Astrocyte of the hippocampus (primary cell): Measurements from ENCODE around the gene GAST.
"Not testable (repeated sequence)": the region's sequence is repeated elsewhere in the genome, so short reads cannot be mapped to it uniquely, and the experiment has no call there.

Source experiments
- DNase-seq: peaks from one replicate; pipeline ENCODE4 v3.0.0; 2011; ENCODE audit warnings: low read depth, low spot score

GAST gene

DNA sequence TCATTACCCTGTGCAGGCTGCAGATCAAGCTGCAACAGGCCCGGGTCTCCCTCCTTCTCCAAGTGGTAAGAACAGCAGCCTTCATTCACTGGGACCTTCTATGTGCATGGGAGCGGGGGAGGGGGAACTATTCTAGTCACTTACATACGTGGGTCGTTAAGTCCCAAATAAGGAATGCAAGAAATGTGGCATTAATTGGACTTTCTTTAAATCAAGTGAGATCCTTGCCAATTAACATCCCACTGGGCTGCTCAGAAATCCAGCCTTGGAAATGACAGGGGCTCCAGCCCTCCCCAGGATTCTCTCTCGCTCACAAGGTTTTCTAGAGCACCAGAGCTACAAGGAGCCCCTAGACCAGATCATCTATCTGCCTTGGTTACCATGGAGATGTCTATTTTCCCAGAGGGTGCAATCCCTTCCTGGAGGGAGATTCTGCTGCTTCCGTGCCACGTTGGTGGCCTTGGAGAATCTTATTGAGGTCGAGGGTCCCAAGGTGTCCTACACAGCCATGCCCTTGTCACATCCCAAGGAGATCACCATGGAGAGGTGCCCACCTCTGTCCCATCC lies 28.6 kb upstream of the GAST start:
- DNase-seq: no peak

DNA sequence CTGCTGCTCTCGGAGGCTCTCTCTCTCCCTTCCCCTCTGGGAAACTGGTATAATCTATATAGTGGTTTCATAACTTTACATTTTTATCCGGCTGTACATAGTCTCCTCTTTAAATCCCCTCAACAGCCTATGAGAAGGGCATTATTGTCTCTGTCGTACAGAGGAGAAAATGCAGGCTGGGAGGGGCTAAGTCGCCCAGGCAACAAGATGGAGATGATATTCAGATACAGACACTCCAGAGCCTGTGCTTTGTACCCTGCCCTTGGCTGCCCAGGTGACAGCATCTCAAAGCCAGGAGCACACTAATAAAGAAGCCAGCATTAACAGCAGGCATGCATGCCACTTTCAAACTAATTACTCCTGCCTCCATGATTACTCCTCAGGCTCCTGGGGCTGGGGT lies 28.1 kb upstream of the GAST start:
- no peak for DNase-seq

DNA sequence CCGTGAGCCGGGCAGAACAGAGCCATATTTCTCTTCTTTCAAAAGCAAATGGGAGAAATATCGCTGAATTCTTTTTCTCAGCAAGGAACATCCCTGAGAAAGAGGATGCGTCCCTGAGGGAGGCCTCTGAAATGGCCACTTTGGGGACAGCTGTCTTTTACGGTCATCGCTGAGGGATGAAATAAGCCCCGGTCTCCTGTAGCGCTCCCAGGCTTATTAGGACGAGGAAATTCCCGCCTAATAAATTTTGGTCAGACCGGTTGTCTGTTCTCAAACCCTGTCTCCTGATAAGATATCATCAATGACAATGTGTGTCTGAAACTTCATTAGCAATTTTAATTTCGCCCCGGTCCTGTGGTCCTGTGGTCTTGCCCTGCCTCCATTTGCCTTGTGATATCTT lies 26.4 kb upstream of the GAST start:
- not testable (repeated sequence) for DNase-seq

DNA sequence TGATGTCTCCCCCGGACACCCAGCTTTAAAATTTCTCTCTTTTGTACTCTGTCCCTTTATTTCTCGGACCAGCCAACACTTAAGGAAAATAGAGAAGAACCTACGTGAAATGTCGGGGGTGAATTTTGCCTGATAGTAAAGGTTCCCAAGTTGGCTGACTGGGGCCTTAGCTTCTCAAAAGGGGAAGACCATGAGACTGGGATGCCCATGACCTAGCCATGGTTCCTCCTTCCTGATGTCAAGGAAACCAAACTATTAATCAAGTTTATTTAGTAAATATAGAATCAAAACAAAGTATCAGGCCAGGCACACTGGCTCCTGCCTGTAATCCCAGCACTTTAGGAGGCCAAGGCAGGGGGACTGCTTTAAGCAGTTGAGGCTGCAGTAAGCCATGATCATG lies 25.9 kb upstream of the GAST start:
- no peak for DNase-seq

DNA sequence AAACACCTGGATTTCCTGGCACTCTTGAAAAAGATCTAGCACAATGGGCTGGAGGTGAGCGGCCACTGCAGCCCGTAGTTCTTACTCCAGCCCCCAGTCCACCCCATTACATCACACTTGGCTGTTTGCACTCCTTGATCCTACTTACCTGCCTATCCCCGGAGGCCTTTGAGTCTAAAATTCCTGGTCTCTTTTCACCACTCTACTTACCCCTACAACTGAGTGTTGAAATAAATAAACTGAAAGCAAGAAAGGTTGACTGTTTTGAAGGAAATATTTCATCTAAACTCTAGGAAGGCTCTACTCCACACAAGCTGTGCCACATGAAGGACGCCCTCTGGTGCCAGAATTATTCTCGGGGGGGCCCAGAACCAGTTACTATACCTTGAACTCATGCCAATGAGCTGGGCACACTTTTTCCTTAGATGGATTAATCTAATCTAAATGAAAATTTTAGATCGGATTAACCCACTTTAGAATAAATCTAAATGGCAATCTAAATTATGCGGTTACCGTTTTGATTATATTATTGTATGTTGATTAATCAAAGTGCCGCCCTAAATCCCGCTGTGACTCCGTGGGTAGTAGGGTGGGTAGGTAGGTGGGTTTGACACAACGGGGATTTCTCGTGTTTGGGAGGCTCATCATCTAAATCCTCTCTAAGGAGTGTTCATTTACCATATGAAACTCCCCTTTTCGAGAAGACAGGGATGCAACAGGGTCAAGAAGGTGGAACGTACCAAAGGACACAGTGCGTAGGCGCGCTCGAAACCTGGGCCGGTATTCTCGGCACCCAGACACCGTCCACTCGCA lies 24.1 kb upstream of the GAST start:
- peak; percentile 56 for DNase-seq

DNA sequence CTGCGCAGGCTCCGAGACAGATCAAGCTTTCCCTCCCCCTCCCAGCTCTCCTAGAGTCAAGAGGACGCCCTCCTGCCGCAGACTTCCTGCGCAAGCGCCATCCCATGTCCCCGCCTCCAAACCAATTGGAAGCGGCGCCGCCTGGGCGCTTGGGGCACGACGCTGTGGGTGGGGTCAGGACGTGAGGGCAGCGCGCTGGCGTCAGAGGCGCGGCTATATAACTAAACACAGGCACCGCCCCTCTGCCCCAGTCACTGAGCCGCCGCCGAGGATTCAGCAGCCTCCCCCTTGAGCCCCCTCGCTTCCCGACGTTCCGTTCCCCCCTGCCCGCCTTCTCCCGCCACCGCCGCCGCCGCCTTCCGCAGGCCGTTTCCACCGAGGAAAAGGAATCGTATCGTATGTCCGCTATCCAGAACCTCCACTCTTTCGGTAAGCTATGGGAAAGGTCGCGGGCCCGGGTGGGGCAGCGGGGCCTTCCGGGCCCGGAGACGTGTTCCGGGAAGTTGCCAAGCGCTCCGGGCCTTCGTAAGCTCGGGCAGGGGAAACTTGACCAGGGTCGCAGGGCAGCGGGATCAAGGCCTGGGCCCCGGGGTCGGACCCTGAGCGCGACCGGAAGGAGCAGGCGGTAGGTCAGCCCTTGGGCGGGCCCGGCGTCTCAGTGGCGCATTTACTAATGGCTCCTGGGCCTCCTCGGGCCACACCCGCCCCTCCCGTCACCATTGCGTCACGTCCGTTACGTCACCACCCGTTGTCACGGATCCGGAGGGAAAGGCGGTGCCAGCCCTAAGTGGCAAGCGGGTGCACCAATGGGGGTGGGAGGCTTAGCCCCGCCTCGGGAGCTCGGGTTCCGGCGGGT lies 23.3 kb upstream of the GAST start, which contains the start of gene EIF1:
EIF1 (plus strand) TSS at position 245 of the 856 bp plus-strand sequence; CDS start at position 399, 154 bp downstream.
- DNase-seq: peak; percentile 100

DNA sequence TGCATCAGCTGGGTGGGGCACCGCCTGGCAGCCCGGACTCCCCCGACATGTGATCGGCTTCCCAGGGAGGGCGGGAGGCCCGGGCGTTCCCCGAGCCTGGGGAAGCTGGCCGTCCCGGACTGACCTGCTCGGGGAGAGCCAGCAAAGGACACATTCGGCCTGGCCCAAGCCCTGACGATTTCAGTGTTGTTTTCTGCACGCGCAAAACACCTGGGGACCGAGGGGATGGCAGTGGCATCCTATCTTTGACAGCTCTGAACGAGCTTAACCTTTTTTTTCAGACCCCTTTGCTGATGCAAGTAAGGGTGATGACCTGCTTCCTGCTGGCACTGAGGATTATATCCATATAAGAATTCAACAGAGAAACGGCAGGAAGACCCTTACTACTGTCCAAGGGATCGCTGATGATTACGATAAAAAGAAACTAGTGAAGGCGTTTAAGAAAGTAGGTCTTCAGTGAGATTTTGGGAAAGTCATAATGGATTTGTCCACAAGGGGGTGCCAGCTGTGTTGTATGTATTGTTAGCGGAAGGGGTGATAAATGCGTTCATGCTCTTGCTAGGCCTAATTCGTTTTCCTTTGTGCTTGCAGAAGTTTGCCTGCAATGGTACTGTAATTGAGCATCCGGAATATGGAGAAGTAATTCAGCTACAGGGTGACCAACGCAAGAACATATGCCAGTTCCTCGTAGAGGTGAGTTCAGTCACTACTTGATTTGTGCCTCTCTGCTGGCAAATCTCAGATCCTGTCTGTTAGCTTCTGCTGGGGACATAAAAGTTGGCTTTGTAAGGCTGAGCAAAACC lies 22.4 kb upstream of the GAST start:
- DNase-seq: peak; percentile 73

DNA sequence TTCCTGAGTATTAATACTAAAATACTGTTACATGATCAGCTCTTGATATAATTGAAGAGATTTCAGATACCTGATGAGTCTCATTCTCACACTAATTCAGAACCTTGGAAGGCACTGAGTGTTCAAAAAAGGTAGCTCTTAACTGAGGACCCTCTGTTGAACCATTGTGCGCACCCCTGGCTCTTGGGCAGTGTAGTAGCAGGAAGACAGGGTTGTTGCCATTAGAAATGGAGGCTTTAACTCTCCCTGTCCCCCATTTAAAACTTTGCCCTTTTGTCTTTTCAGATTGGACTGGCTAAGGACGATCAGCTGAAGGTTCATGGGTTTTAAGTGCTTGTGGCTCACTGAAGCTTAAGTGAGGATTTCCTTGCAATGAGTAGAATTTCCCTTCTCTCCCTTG lies 21.6 kb upstream of the GAST start:
- no peak for DNase-seq

DNA sequence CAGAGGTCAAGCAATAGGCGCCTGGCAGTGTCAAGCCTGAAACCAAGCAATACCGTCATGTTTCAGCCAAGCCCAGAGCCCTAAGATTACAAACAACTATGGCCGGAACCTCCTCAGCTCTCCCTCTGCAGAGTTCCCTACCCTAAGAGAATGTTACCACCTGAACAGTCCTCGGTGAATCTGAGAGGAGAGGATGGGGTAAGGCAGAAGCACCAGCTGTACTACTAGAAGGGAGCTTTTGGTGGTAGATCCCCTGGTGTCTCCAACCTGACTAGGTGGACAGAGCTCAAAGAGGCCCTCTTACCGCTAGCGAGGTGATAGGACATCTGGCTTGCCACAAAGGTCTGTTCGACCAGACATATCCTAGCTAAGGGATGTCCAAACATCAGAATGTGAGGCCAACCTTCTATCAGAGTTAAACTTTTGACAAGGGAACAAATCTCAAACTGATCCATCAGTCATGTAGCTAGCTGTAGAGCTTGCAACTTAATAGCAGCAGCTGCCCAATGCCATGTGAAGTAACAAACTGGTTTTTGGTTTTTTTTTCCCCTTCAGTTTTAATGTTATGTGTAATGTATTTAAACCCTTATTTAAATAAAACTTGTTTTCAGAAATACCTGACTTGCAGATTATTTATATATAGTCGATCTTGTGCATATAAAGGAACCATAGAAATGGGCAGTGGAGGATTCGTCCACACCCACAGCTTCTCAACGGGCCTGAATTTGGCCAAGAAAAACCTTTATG lies 20.9 kb upstream of the GAST start:
- DNase-seq: no peak

DNA sequence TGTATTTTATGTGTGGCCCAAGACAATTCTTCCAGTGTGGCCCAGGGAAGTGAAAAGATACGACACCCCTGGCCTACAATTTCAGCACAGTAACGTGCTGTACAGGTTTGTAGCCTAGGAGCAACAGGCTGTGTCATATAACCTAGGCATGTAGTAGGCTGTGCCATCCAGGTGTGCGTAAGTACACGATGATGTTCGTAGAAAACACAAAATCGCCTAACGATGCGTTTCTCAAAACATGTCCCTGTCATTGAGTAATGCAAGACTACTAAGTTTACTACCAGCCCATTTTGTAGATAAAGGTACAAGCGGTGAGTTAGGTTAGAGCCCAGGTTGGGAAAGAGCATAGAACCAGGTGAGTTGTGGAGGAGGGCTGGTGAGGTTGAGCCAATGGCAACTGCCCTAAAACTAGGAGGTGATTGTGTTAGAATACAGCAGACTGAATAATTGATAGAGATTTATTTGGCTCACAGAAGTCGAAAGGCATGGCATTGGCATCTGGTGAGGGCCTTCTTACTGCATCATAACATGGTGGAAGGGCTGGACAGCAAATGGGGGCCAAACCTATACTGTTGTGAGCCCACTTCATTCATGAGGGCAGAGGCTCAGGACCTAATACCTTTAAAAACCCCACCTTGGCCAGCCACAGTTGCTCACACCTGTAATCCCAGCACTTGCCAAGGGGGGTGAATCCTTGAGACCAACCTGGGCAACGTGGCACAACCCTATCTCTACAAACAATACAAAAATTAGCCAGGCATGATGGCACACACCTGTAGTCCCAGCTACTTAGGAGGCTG lies 19.2 kb upstream of the GAST start:
- DNase-seq: peak; percentile 15

DNA sequence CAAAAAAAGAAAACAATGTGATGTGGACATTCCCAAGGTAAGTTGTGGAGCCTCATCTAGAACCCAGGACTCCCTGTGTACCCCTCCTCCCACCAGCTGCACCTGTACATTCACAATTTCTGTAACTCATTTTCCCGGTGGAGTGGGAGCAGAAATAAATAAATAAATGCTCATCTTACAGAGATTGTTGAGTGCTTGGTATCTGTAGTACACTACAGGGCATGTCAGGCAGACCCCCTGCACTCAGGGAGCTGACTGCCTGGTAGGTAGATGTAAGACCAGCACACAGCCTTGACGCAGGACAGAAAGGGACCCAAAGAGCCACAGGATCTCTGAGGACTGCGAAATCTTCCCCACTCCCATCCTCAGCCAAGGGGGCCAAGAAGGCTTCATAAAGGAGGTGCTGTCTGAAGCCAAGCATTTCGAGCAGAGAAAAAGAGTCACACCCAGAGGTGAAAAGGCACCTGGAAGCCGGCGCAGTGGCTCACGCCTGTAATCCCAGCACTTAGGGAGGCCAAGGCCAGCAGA lies 16.9 kb upstream of the GAST start:
- no peak for DNase-seq

DNA sequence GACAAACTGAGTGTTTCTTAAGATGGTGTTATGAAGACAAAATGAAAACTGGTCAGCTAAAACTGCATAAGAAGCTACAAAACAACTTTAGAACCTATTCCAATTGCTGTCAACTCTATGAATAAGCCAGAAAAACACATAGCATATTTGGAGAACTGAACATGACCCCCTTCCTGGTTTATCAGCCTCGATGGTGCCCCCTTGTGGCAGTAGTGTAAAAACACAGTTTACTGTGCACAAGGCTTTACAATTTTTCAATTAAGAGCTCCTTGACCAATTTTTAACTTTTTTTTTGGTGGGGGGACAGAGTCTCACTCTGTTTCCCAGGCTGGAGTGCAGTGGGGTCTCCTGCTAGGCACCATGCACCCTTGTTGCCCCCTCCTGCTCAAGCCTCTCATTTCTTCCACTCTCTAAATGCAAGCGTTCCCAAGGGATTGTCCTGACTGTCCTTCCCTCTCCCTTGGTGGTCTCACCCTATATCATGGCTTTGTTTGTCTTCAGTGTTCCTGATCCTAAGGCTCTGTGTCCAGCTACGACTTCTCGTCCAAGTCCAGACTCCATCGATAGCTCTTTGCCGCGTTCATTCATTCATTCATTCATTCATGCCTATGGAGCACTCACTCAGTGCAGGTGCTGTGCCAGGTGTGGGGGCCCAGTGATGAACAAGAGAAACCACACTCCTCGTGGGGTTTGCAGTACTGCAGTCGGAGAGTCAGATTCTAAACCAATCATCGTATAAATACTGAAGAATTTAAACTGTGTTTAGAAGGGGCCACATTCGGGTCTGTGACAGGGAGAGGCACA lies 16.0 kb upstream of the GAST start:
- peak; percentile 83 for DNase-seq

DNA sequence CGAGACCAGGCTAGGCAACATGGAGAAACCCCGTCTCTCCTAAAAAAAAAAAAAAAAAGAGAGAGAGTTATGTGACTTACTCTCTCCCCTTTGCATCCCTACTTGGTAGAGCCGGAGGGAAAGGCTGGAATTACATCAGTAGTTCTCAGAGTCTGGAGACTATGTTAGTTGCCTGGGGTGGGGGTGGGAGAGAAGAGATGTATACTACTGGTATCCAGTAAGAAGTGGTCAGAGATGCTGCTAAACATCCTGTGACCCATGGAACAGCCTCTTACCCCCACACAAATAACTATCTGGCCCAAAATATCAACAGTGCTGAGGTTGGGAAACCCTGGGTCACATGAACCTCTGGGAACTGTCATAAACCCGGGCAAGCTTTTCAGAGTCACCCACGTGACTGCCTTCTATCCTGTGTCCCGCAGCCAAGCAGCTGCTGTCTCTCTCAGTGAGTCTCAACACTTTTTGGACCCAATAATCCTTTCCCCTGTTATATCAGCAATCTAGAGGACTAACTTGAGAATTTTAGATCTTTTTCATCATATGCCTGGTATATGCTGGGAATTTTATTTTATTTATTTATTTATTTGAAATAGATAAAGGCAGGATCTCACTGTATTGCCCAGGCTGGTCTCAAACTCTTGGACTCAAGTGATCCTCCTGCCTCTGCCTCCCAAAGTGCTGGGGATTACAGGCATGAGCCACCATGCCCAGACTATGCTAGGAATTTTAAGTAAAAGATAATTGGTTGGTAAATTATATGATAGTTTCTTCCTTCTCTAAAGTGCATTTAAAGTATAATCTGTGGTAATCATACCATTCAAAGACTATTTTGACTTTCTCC lies 14.8 kb upstream of the GAST start:
- DNase-seq: no peak

DNA sequence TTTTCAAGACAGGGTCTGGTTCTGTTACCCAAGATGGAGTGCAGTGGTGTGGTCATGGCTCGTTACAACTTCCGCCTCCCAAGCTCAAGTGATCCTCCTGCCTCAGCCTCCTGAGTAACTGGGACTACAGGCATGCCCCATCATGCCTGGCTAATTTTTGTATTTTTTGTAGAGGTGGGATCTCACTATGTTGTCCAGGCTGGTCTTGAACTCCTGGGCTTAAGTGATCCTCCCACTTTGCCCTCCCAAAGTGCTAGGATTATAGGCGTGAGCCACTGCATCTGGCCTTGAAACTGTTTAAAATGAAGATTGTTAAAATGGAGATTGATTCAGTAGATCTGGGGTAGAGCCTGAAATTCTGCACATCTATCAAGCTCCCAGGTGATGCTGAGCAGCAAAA lies 11.3 kb upstream of the GAST start:
- not testable (repeated sequence) for DNase-seq

DNA sequence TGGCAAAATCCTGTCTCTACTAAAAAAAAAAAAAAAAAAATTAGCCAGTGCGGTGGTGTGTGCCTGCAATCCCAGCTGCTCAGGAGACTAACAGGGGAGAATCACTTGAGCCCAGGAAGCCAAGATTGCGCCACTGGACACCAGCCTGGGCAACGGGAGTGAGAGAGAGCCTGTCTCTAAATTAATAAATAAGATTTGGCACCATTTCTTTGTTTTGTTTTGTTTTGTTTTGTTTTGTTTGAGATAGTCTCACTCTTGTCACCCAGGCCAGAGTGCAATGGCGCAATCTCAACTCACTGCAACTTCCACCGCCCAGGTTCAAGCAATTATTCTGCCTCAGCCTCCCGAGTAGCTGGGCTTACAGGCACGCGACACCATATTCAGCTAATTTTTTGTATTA lies 9.4 kb upstream of the GAST start:
- no peak for DNase-seq

DNA sequence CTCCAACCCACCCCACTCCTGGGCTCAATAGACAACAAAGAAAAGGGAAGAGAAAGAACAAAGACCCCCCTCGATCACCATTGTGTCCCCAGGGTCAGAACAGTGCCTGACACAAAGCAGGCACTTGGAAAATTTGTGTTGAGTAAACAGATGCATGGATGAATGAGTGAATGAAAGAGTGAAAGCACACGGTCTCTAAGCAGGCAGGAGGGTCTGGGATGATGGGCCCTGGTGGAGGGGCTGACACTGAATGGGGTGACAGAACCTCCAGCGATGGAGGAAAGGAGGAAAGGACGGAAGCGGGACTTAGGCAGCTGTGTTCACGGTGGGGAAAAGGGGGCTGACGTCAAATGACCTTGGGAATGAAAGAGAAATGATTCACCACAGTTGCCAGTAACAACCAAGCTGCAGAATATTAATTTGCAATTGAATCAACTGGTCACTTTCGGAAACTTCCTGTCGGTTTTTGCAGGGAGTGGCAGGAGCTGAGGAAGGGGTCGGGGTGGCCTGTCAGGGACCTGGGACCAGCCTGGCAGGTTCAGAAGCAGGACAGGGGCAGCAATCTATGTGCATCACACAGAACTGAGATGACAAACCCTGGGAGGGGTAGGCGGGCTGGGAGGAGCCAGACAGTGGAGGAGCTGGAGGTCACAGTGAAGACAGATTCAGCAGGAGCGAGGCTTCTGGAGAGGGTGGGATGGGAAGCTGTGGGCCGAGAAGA lies 6.7 kb upstream of the GAST start:
- DNase-seq: peak; percentile 69
